HL-60 (cell line): ENCODE data around the gene PBX1.

Experiments
- DNase-seq, 2 experiments: peaks; one replicate each; pipeline ENCODE4 v3.0.0-alpha.2; 2010 to 2020; ENCODE audit warnings: low read depth in 1 of 2, low spot score in 1 of 2
- H3K27ac ChIP-seq: fragments of 250-450 bp; sonication (Bioruptor Pico); replicated peaks from 2 replicates; pipeline ENCODE4 v1.5.1; 2020; ENCODE audit warnings: mild to moderate bottlenecking, moderate library complexity
- H3K27me3 ChIP-seq: fragments of 250-450 bp; sonication (Bioruptor Pico); 2 replicates; pipeline ENCODE4 v1.5.1; 2021; ENCODE audit warnings: mild to moderate bottlenecking, moderate library complexity; ENCODE audit not compliant: insufficient read depth, poor library complexity, severe bottlenecking
- H3K4me3 ChIP-seq: replicated peaks from 2 replicates; pipeline ENCODE4 v1.5.1; 2011; ENCODE audit warnings: mild to moderate bottlenecking, control low read depth, low read length; ENCODE audit not compliant: insufficient read depth
- GABPA ChIP-seq: IDR thresholded peaks from 2 replicates; pipeline ENCODE4 v1.6.1; 2012; ENCODE audit warnings: low read depth
- POLR2AphosphoS5 ChIP-seq: IDR thresholded peaks from 2 replicates; pipeline ENCODE4 v1.6.1; 2012; ENCODE audit warnings: low read depth
- SPI1 ChIP-seq: IDR thresholded peaks from 2 replicates; pipeline ENCODE4 v1.6.1; 2012; ENCODE audit warnings: low read depth, mild to moderate bottlenecking, borderline replicate concordance
- TF ChIP-seq, protein P1 (sequence below): IDR thresholded peaks from 2 replicates; pipeline ENCODE4 v1.6.1; 2012; ENCODE audit warnings: low read depth; ENCODE audit not compliant: insufficient replicate concordance
- TF ChIP-seq, protein P2 (sequence below): IDR thresholded peaks from one replicate; pipeline ENCODE4 v1.5.1; 2011; ENCODE audit warnings: low read length, control low read depth, inconsistent platforms; ENCODE audit not compliant: insufficient read depth

PBX1 gene

DNA sequence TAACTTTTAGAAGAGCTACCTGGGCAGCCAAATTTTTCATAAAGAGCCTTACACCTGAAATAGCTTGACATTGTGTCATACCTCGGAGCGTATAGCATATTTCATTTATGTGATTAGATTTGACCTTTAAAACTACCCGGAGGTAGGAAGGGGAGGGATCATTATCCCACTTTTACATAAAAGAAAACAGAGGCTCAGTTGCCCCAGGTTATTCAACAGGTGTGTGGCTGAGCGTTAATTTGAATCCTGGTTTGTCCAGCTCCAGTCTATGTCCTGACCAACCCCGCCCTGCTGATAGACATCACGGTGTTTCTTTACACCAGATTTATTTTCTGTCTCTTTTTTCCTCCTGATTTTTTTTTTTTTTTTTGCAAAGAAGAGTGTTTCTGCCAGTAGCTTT is 39.7 kb downstream of the PBX1 start:
- no peak for DNase-seq
- Histone ChIP-seq H3K27ac (no peak overlapping the region), H3K27me3 (no peaks in the 10 kb centered on the region), H3K4me3 (no peak overlapping the region)
- TF ChIP-seq GABPA (no peak), SPI1 (no peak), POLR2AphosphoS5 (no peak)
- TF ChIP-seq, protein P1, sequence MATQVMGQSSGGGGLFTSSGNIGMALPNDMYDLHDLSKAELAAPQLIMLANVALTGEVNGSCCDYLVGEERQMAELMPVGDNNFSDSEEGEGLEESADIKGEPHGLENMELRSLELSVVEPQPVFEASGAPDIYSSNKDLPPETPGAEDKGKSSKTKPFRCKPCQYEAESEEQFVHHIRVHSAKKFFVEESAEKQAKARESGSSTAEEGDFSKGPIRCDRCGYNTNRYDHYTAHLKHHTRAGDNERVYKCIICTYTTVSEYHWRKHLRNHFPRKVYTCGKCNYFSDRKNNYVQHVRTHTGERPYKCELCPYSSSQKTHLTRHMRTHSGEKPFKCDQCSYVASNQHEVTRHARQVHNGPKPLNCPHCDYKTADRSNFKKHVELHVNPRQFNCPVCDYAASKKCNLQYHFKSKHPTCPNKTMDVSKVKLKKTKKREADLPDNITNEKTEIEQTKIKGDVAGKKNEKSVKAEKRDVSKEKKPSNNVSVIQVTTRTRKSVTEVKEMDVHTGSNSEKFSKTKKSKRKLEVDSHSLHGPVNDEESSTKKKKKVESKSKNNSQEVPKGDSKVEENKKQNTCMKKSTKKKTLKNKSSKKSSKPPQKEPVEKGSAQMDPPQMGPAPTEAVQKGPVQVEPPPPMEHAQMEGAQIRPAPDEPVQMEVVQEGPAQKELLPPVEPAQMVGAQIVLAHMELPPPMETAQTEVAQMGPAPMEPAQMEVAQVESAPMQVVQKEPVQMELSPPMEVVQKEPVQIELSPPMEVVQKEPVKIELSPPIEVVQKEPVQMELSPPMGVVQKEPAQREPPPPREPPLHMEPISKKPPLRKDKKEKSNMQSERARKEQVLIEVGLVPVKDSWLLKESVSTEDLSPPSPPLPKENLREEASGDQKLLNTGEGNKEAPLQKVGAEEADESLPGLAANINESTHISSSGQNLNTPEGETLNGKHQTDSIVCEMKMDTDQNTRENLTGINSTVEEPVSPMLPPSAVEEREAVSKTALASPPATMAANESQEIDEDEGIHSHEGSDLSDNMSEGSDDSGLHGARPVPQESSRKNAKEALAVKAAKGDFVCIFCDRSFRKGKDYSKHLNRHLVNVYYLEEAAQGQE = no peak
- TF ChIP-seq, protein P2, sequence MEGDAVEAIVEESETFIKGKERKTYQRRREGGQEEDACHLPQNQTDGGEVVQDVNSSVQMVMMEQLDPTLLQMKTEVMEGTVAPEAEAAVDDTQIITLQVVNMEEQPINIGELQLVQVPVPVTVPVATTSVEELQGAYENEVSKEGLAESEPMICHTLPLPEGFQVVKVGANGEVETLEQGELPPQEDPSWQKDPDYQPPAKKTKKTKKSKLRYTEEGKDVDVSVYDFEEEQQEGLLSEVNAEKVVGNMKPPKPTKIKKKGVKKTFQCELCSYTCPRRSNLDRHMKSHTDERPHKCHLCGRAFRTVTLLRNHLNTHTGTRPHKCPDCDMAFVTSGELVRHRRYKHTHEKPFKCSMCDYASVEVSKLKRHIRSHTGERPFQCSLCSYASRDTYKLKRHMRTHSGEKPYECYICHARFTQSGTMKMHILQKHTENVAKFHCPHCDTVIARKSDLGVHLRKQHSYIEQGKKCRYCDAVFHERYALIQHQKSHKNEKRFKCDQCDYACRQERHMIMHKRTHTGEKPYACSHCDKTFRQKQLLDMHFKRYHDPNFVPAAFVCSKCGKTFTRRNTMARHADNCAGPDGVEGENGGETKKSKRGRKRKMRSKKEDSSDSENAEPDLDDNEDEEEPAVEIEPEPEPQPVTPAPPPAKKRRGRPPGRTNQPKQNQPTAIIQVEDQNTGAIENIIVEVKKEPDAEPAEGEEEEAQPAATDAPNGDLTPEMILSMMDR = no peak

DNA sequence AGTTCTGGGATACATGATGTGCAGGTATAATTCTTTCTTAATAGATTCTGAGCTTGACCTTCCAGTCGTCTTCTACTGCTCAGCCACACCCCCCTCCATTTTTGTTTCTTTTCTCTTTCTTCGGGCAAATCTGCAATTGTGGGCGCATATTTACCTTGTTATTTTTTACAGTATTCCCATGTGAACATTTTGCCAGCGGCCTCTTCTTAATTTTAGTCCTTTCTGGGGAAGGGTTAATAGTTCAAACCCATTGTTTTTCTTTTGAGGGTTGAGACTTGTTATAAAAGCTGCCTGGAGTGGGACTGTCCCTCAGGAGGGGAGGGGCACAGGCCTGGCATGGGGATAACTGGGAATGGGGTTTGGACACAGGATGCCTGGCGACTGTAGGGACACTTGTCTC is 40.3 kb downstream of the PBX1 start:
- Histone ChIP-seq H3K27ac (no peak overlapping the region), H3K27me3 (no peaks in the 10 kb centered on the region), H3K4me3 (no peak overlapping the region)
- DNase-seq = no peak
- TF ChIP-seq SPI1 (no peak), GABPA (no peak), POLR2AphosphoS5 (no peak)
- TF ChIP-seq, protein P1 = no peak
- TF ChIP-seq, protein P2 = no peak

DNA sequence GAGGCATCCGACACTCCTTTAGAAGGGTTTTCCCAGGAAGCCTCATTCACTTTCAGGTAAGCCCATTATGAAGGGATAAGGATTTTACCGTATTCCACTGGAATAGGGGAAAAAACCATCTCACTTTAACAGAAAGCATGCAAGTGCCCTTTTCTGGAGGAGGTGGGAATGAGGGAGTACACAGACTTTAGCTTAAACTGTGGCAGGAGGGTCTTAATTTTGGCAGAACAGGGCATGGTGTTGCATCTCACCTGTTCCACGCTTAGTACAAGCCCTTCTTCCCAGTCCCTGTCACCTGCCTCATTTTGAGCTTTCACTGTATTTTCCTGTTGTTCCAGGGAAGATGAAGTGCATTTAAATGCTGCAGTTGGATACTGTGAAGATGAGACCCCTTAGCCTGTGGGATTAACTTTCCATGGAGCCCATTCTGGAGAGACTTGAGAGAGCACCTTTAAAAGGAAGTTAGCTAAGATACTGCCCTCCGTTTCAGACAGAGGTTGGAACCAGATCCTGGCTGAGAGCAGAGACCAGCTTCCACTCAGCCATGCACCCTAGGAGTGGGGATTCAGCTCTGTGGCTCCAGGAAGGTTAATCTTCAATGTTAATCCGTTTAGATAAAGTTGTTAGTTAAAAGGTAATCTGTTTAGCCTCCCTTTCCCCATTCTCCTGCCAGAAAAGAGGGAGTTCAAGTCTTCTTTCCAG is 42.6 kb downstream of the PBX1 start:
- Histone ChIP-seq H3K4me3 (no peak overlapping the region), H3K27ac (no peak overlapping the region)

More for the DNA sequence above, 42.6 kb downstream of the PBX1 start:
- no peaks in the 10 kb centered on the region for H3K27me3 ChIP-seq
- DNase-seq = no peak
- TF ChIP-seq SPI1 = no peak
- TF ChIP-seq GABPA = no peak
- TF ChIP-seq, protein P1 = no peak
- TF ChIP-seq, protein P2 = no peak
- TF ChIP-seq POLR2AphosphoS5 = no peak
